Keratinocyte (primary cell): ENCODE measurements around the gene WDFY2. TPM values are rescaled to one million over a fixed set of nuclear protein-coding genes. Genes with fewer than 3 reads are reported as not detected.

Experiments
- DNase-seq: peaks from one replicate; pipeline ENCODE4 v3.0.0-alpha.2; 2011; ENCODE audit warnings: low read depth, missing footprints, low spot score
- FAIRE-seq: peaks from 2 replicates; lab custom pipeline; 2011; peaks lifted over from hg19 to GRCh38; lab: Jason Lieb, UNC
- H2AFZ ChIP-seq: 2 replicates; pipeline ENCODE4 v1.6.0; 2012; ENCODE audit warnings: low read length, control low read depth, inconsistent platforms; ENCODE audit not compliant: control insufficient read depth
- H3K27ac ChIP-seq: 2 replicates; pipeline ENCODE4 v1.5.1; 2011; ENCODE audit warnings: low read length; ENCODE audit not compliant: control insufficient read depth, insufficient read depth
- H3K27me3 ChIP-seq: 3 replicates; pipeline ENCODE4 v1.6.0; 2011; ENCODE audit warnings: low read length; ENCODE audit not compliant: control insufficient read depth, insufficient read depth; ENCODE audit errors: extremely low read depth
- H3K36me3 ChIP-seq, 2 experiments: 2 replicates in 1 of 2; 3 replicates in 1 of 2; pipeline ENCODE4 v1.5.1; 2011; ENCODE audit warnings: low read length in 2 of 2, mild to moderate bottlenecking in 1 of 2; ENCODE audit not compliant: control insufficient read depth in 2 of 2, insufficient read depth in 2 of 2; ENCODE audit errors: extremely low read depth in 1 of 2
- H3K4me1 ChIP-seq: 3 replicates; pipeline ENCODE4 v1.5.1; 2011; ENCODE audit warnings: low read length; ENCODE audit not compliant: control insufficient read depth, insufficient read depth; ENCODE audit errors: extremely low read depth
- H3K4me2 ChIP-seq: 3 replicates; pipeline ENCODE4 v1.6.0; 2011; ENCODE audit warnings: low read depth, low read length; ENCODE audit not compliant: control insufficient read depth, insufficient read depth; ENCODE audit errors: extremely low read depth
- H3K4me3 ChIP-seq, 3 experiments: fragments of 200-600 bp in 1 of 3; sonication (generic) in 1 of 3; 2 replicates in 2 of 3; 3 replicates in 1 of 3; pipeline ENCODE4 v1.5.1; 2011 to 2016; ENCODE audit warnings: low read length in 3 of 3, mild to moderate bottlenecking in 3 of 3, control low read depth in 2 of 3, inconsistent platforms in 1 of 3, low read depth in 1 of 3, mixed read lengths in 1 of 3, mixed run types in 1 of 3, moderate library complexity in 1 of 3; ENCODE audit not compliant: control insufficient read depth in 2 of 3, insufficient read depth in 2 of 3; ENCODE audit errors: extremely low read depth in 1 of 3
- H3K79me2 ChIP-seq: 2 replicates; pipeline ENCODE4 v1.6.0; 2012; ENCODE audit warnings: low read length; ENCODE audit not compliant: control insufficient read depth, insufficient read depth
- H3K9ac ChIP-seq: 3 replicates; pipeline ENCODE4 v1.6.0; 2011; ENCODE audit warnings: low read length; ENCODE audit not compliant: control insufficient read depth, insufficient read depth; ENCODE audit errors: extremely low read depth
- H3K9me1 ChIP-seq: 3 replicates; pipeline ENCODE4 v1.6.0; 2011; ENCODE audit warnings: low read length; ENCODE audit not compliant: control insufficient read depth, insufficient read depth; ENCODE audit errors: extremely low read depth
- H3K9me3 ChIP-seq: 2 replicates; pipeline ENCODE4 v1.5.1; 2012; ENCODE audit warnings: low read depth, low read length; ENCODE audit not compliant: control insufficient read depth
- H4K20me1 ChIP-seq: 3 replicates; pipeline ENCODE4 v1.6.0; 2011; ENCODE audit warnings: low read length; ENCODE audit not compliant: control insufficient read depth, insufficient read depth; ENCODE audit errors: extremely low read depth
- EZH2 ChIP-seq: IDR thresholded peaks from one replicate; pipeline ENCODE4 v1.6.1; 2012; ENCODE audit warnings: inconsistent platforms, mild to moderate bottlenecking, low read length, moderate library complexity
- dilution Hi-C: fragments of 300-500 bp; cut with MboI; formaldehyde crosslinking; loops from one replicate; pipeline ENCODE4 v1.7.0; 2020; ENCODE audit warnings: low sequenced_read_pairs; ENCODE audit not compliant: extremely low pct_ligation_motif_present
- polyA plus RNA-seq, 5 experiments: library from polyadenylated mRNA; depleted of rRNA in 3 of 5; stranded (reverse) in 3 of 5; stranded (forward) in 1 of 5; unstranded in 1 of 5; fragments of >200 nt; gene quantifications; 1 replicate in 1 of 5; 2 replicates in 3 of 5; 3 replicates in 1 of 5; pipeline versions ENCODE4 v1.2.1 to v1.2.3, GENCODE V29; 2011 to 2012; ENCODE audit warnings: missing spikeins in 2 of 5, low read depth in 1 of 5, low replicate concordance in 1 of 5
- TF ChIP-seq, protein P1 (sequence below), 3 experiments: IDR thresholded peaks in 1 of 3; conservative IDR thresholded peaks in 1 of 3; optimal IDR thresholded peaks in 1 of 3; 2 replicates in 2 of 3; 3 replicates in 1 of 3; pipeline versions ENCODE3 to v1.5.1; 2011; ENCODE audit warnings: low read length in 3 of 3, mild to moderate bottlenecking in 3 of 3, moderate library complexity in 2 of 3, control low read depth in 1 of 3, inconsistent platforms in 1 of 3; ENCODE audit not compliant: insufficient read depth in 2 of 3; ENCODE audit errors: extremely low read depth in 1 of 3

Gene WDFY2
- polyA plus RNA-seq, 1 donor (not counting 4 experiments of a cell fraction or from before 2014, with no cell fraction given): 18.6 TPM

DNA sequence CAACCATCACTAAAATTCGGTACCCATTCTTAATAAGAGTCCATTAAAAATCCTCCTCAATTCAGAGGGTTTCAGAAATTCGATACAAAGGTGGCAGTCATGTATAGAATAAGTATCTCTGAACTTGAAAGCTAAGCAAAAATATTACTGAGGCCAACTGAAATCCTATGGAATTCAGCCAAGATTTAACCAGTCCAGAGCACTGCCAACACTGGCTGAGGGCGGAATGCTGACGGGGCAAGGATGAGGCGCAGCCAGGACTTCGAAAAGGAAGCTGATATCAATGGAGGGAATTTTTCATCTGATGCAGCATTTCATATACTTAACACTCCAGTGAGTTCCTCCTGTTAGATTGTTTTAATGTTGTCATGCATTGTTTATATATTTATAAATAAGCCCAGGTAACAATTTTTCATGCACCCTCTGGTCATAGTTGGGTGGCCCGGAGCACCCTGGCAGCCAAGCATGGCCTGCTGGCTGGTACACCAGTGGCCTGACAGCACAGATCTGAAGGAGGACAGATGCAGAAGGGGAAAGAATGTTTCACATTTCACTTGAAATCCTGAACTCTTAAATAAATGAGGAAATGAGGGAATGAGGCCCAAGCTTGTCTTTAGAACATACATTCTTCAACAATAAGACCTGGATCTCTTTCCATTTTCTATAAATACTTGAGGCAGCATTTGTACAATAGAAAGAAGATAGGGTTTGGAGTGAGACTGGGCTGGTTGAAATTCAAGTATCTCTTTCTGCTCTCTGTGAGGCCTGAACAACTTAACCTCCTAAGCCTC lies 41.5 kb downstream of the WDFY2 start:
- H3K27ac ChIP-seq: peak overlapping the region; percentile 32
- TF ChIP-seq, protein P1, sequence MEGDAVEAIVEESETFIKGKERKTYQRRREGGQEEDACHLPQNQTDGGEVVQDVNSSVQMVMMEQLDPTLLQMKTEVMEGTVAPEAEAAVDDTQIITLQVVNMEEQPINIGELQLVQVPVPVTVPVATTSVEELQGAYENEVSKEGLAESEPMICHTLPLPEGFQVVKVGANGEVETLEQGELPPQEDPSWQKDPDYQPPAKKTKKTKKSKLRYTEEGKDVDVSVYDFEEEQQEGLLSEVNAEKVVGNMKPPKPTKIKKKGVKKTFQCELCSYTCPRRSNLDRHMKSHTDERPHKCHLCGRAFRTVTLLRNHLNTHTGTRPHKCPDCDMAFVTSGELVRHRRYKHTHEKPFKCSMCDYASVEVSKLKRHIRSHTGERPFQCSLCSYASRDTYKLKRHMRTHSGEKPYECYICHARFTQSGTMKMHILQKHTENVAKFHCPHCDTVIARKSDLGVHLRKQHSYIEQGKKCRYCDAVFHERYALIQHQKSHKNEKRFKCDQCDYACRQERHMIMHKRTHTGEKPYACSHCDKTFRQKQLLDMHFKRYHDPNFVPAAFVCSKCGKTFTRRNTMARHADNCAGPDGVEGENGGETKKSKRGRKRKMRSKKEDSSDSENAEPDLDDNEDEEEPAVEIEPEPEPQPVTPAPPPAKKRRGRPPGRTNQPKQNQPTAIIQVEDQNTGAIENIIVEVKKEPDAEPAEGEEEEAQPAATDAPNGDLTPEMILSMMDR (optimal IDR thresholded peaks at IDR 0.05 in 1 of 3, IDR thresholded peaks at IDR 0.05 in 1 of 3, conservative IDR thresholded peaks at IDR 0.05 in 1 of 3; ENCODE audit: extremely low read depth in 1 of 3, insufficient read depth in 2 of 3, low read length in 3 of 3): no peak
- no peak overlapping the region for H2AFZ ChIP-seq
- peak; percentile 61 for FAIRE-seq
- H3K4me2 ChIP-seq: peak overlapping the region; percentile 35
- no peak overlapping the region for H3K4me3 ChIP-seq
- H3K9me1 ChIP-seq: no peaks in the 10 kb centered on the region
- DNase-seq: no peak
- no peaks in the 10 kb centered on the region for H3K9me3 ChIP-seq
- no peaks in the 10 kb centered on the region for H3K27me3 ChIP-seq
- H4K20me1 ChIP-seq: no peaks in the 10 kb centered on the region
- H3K4me1 ChIP-seq: peaks cover 22% of the 10 kb centered on the region
- H3K9ac ChIP-seq: no peak overlapping the region
- peaks cover 84% of the 10 kb centered on the region for H3K79me2 ChIP-seq
- dilution Hi-C loops: no loop called here
- no peaks in the 10 kb centered on the region for H3K36me3 ChIP-seq

DNA sequence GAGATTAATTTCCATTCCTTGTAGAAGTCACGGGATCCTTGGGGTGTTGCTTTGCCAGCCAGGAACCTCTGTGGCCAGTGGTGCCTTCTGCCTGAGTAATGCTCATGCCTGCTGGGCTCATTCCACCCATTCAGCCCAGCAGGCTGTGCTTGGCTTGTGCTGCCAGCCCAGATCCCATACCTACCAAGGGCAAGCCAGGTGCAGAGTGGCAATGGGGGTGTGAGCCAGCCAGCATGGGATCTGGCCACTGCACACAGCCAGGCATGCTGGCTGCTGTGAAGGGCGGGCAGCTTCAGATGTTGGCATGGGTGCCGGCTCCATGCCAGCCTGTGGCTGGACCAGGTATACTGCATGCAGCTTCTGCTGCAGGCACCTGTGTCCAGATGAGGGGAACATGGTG lies 42.5 kb downstream of the WDFY2 start:
- Histone ChIP-seq H3K27ac (peak overlapping the region; percentile 32), H3K4me1 (peaks cover 28% of the 10 kb centered on the region), H3K79me2 (peaks cover 79% of the 10 kb centered on the region), H3K9me1 (no peaks in the 10 kb centered on the region), H2AFZ (no peak overlapping the region), H3K9me3 (no peaks in the 10 kb centered on the region), H3K9ac (no peak overlapping the region), H4K20me1 (no peaks in the 10 kb centered on the region), H3K36me3 (no peaks in the 10 kb centered on the region), H3K4me3 (no peak overlapping the region), H3K27me3 (no peaks in the 10 kb centered on the region), H3K4me2 (peak overlapping the region; percentile 4)
- no peak for DNase-seq
- peak; percentile 80 for FAIRE-seq
- dilution Hi-C loops: no loop called here
- TF ChIP-seq, protein P1 (optimal IDR thresholded peaks at IDR 0.05 in 1 of 3, IDR thresholded peaks at IDR 0.05 in 1 of 3, conservative IDR thresholded peaks at IDR 0.05 in 1 of 3; ENCODE audit: extremely low read depth in 1 of 3, insufficient read depth in 2 of 3, low read length in 3 of 3): no peak
- TF ChIP-seq EZH2: no peak
